Stomach (tissue), 9 donors: ENCODE data around the gene TNRC6C. TPM values are rescaled to one million over a fixed set of nuclear protein-coding genes. Genes with fewer than 3 reads are reported as not detected.

Experiments
- DNase-seq, 2 donors: peaks; one replicate each; pipeline versions ENCODE4 v3.0.0 to v3.0.0-alpha.2; 2013 to 2019
- H3K27ac ChIP-seq, 5 donors: fragments of 200-600 bp in 4 of 5; sonication (generic) in 4 of 5; one replicate each; pipeline ENCODE4 v1.5.1; 2013 to 2019; ENCODE audit warnings: mild to moderate bottlenecking in 1 of 5, moderate library complexity in 1 of 5
- H3K27me3 ChIP-seq, 3 donors: fragments of 200-600 bp; sonication (generic); one replicate each; pipeline ENCODE4 v1.5.1; 2017 to 2019; ENCODE audit warnings: mixed run types in 1 of 3
- H3K36me3 ChIP-seq, 4 donors: fragments of 200-600 bp; sonication (generic); 1 replicate in 3 of 4; 2 replicates in 1 of 4; pipeline ENCODE4 v1.5.1; 2016 to 2019
- H3K4me1 ChIP-seq, 4 donors: fragments of 200-600 bp; sonication (generic); one replicate each; pipeline ENCODE4 v1.5.1; 2016 to 2019
- H3K4me3 ChIP-seq, 4 donors: fragments of 200-600 bp; sonication (generic) in 3 of 4; one replicate each; pipeline ENCODE4 v1.5.1; 2016 to 2019; ENCODE audit warnings: mild to moderate bottlenecking in 1 of 4
- H3K9me3 ChIP-seq, 4 donors: fragments of 200-600 bp; sonication (generic); one replicate each; pipeline ENCODE4 v1.5.1; 2016 to 2019
- EP300 ChIP-seq: sonication (generic); formaldehyde crosslinking; IDR thresholded peaks from one replicate; pipeline ENCODE4 v1.6.1; 2017; ENCODE audit warnings: antibody characterized with exemption
- POLR2A ChIP-seq, 4 donors: fragments of 450-650 bp; IDR thresholded peaks; one replicate each; pipeline ENCODE4 v1.6.1; 2016; ENCODE audit warnings: antibody characterized with exemption in 4 of 4, control low read depth in 2 of 4, mild to moderate bottlenecking in 1 of 4, moderate library complexity in 1 of 4
- POLR2AphosphoS5 ChIP-seq, 3 donors: sonication (generic); formaldehyde crosslinking; IDR thresholded peaks; one replicate each; pipeline ENCODE4 v1.6.1; 2016; ENCODE audit warnings: antibody characterized with exemption in 3 of 3
- WGBS, 5 donors: extraction: QIAGEN DNeasy Blood & Tissue Kit in 3 of 5; methylation state at CpG; one replicate each; pipeline versions ENCODE4 v1.1.5 to v1.1.7; 2013 to 2018; 5-methylcytosine and 5-hydroxymethylcytosine counted together
- intact Hi-C: fragments of 100-400 bp; cut with DNase I; formaldehyde crosslinking; loops from one replicate; pipeline ENCODE4 v1.15.1; 2023; ENCODE audit warnings: low total_unique reads
- polyA plus RNA-seq, 3 donors: library from polyadenylated mRNA; stranded (reverse); fragments of 200-250 nt; gene quantifications; one replicate each; pipeline ENCODE4 v1.2.3, GENCODE V29; 2013
- total RNA-seq, 5 donors: library from RNA; depleted of rRNA; stranded (reverse); fragments of >200 nt; gene quantifications; one replicate each; pipeline versions ENCODE4 v1.1.0 to v1.2.3, GENCODE V29; 2014 to 2016
- TF ChIP-seq, protein P1 (sequence below), 7 experiments: fragments of 450-650 bp in 4 of 7; fragments of 200-600 bp in 3 of 7; sonication (generic) in 3 of 7; IDR thresholded peaks; one replicate each; pipeline ENCODE4 v1.5.1; 2016 to 2019; ENCODE audit warnings: antibody characterized with exemption in 7 of 7, control low read depth in 2 of 7, mild to moderate bottlenecking in 1 of 7
- donor health status: healthy with polysubstance abuse.
- donor health status: Bipolar disorder and iron deficiency.
- donor health status: healthy.

The TNRC6C gene
- total and polyA plus RNA-seq, 8 donors: 0.92 to 64.8 (median 9.6) TPM

DNA sequence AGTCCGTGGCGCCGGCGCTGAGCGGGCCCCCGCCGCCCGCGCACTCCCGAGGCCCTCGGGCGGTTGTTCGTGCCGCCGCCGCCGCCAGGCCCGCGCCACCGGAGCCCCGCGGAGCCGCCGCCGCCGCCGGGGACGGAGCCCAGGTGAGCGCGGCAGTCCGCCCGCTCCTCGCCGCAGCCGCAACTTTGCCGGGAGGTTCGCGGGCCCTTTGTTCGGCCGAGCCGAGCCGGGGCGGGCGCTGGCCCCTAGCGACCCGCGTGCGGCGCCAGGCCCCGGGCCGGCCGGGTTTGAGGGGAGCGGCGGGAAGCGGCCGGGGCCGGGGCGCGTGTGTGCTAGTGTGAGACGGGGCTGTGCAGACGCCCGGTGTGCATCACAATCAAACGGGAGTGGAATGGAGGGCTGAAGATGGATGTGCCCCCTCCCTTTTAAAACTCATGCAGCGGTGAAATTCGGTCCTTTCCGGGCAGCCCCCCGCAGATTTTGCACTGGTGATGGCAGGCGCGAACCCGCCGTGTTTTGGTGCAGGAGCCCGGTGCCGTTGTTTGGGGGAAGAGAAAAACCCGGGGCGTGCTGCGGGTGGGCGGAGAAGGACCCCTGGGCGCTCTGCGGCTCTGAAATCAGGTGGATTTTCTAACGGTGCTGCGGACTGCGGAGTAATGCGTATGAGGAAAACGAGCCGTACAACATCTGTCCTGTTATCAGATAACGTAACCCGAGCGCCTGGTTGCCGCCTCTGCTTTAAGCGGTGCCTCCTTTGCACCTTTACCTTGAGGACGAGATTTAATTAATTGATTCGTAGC, 823 bp downstream of the TNRC6C start:
- peak; percentile 35 to 54 for DNase-seq
- Histone ChIP-seq H3K27me3 (peaks cover 0 to 13% (median 0%) of the 10 kb centered on the region in 3 donors), H3K27ac (peak overlapping the region; percentile 43 to 99 (median 90)), H3K4me3 (peak overlapping the region; percentile 75 to 89 (median 80)), H3K4me1 (peaks cover 23 to 59% (median 51%) of the 10 kb centered on the region in 4 donors), H3K9me3 (no peaks in the 10 kb centered on the region), H3K36me3 (no peaks in the 10 kb centered on the region)
- 0 to 1% (median 1%) methylated on average over 44 to 92 of the region's 92 CpGs for WGBS, 5 donors
- intact Hi-C loops: no loop called here
- TF ChIP-seq EP300 (no peak), POLR2AphosphoS5 (IDR thresholded peaks at IDR 0.05) (no peak), POLR2A (IDR thresholded peaks at IDR 0.05) (no peak)
- TF ChIP-seq, protein P1, sequence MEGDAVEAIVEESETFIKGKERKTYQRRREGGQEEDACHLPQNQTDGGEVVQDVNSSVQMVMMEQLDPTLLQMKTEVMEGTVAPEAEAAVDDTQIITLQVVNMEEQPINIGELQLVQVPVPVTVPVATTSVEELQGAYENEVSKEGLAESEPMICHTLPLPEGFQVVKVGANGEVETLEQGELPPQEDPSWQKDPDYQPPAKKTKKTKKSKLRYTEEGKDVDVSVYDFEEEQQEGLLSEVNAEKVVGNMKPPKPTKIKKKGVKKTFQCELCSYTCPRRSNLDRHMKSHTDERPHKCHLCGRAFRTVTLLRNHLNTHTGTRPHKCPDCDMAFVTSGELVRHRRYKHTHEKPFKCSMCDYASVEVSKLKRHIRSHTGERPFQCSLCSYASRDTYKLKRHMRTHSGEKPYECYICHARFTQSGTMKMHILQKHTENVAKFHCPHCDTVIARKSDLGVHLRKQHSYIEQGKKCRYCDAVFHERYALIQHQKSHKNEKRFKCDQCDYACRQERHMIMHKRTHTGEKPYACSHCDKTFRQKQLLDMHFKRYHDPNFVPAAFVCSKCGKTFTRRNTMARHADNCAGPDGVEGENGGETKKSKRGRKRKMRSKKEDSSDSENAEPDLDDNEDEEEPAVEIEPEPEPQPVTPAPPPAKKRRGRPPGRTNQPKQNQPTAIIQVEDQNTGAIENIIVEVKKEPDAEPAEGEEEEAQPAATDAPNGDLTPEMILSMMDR (IDR thresholded peaks at IDR 0.05): no peak

DNA sequence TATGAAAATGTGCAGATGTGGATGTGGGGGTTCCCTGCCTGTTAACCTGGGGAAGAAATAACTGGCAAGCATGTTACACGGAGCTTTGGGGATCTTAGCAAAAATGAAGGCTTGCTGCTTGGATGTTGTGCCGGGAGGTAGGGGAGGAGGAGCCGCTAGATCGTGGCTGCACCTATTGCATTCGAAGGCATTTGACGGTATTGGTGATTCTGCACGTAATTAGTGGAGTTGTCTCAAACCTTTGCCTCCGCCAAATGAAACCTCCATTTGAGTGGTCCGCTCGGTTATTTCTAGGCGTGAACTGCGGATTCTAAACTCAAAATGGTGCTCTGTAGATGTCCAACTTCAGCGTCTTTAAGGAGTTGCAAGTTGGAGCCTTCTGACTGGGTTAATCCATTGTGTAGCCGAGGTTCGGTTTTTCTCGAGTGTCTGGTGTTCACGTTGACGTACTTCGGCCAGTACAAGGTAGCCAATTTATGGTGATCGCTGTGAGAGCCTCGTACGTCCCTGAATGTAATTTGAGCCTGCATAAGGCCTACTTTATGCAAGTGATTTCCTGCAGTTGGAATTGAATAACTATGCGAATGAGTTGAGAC, 1.5 kb downstream of the TNRC6C start:
- WGBS, 5 donors: 30 to 54% (median 49%) methylated on average over 23 of the region's 23 CpGs
- H3K36me3 ChIP-seq: no peaks in the 10 kb centered on the region
- intact Hi-C loops: no loop called here
- peak overlapping the region; percentile 75 to 89 (median 80) for H3K4me3 ChIP-seq
- DNase-seq: peak in 1 of 2 donors; percentile 48
- no peaks in the 10 kb centered on the region for H3K9me3 ChIP-seq
- peaks cover 0 to 13% (median 0%) of the 10 kb centered on the region in 3 donors for H3K27me3 ChIP-seq
- H3K27ac ChIP-seq: peak overlapping the region in 4 of 5 donors; percentile 43 to 92 (median 70)
- no peak for TF ChIP-seq EP300
- TF ChIP-seq, protein P1 (IDR thresholded peaks at IDR 0.05): no peak
- no peak for TF ChIP-seq POLR2AphosphoS5 (IDR thresholded peaks at IDR 0.05)
- TF ChIP-seq POLR2A (IDR thresholded peaks at IDR 0.05): no peak
- peaks cover 23 to 66% (median 54%) of the 10 kb centered on the region in 4 donors for H3K4me1 ChIP-seq

DNA sequence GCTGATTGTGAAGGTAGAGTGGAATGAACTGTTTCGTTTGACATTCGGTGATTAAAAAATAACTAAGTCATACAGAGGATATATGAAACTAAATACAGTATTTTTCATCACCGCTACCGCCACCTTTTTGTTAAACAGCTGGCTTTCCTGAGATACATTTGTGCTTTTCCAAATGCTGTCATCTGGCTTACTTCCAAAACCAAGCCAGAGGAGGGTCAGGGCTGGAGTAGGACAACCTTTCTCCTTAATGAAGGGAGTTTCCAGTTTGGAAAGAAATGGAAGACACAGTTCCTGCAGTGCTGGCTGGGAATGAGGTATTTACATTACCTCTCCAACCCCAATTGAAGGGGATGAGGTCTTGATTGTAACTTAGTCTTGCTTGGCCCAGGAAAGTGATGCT, 3.2 kb downstream of the TNRC6C start:
- H3K9me3 ChIP-seq: no peaks in the 10 kb centered on the region
- H3K27ac ChIP-seq: no peak overlapping the region
- intact Hi-C loops: no loop called here
- no peak overlapping the region for H3K4me3 ChIP-seq
- peaks cover 23 to 75% (median 56%) of the 10 kb centered on the region in 4 donors for H3K4me1 ChIP-seq
- peaks cover 0 to 8% (median 0%) of the 10 kb centered on the region in 3 donors for H3K27me3 ChIP-seq
- DNase-seq: peak in 1 of 2 donors; percentile 48
- no peaks in the 10 kb centered on the region for H3K36me3 ChIP-seq
- TF ChIP-seq, protein P1 (IDR thresholded peaks at IDR 0.05): no peak
- TF ChIP-seq POLR2A (IDR thresholded peaks at IDR 0.05) (no peak), POLR2AphosphoS5 (IDR thresholded peaks at IDR 0.05) (no peak), EP300 (no peak)
- 74 to 92% (median 84%) methylated on average over 4 of the region's 4 CpGs for whole genome bisulfite sequencing, 5 donors

DNA sequence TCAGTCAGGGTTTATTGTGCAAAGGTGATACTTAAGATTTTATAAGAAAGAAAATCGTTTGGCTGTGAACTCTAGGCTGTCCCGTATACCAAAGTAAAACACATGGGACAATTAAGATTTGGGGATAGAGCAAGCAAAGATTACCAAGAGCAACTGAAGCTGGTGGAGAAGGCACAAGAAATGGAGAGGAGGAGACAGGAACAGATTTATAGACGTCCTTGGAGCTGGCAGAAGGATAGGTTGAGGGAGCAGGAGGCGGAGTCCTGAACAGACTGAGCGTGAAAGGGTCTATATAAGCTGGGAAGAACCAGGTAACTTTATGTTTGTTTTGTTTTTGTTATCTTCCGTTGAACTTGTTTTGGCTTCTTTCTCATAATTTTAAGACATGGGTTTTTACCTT, 3.8 kb downstream of the TNRC6C start:
- no peak for DNase-seq
- H3K27ac ChIP-seq: no peak overlapping the region
- peaks cover 0 to 4% (median 0%) of the 10 kb centered on the region in 3 donors for H3K27me3 ChIP-seq
- intact Hi-C loops: no loop called here
- TF ChIP-seq POLR2AphosphoS5 (IDR thresholded peaks at IDR 0.05): no peak
- TF ChIP-seq, protein P1 (IDR thresholded peaks at IDR 0.05): no peak
- no peak for TF ChIP-seq EP300
- TF ChIP-seq POLR2A (IDR thresholded peaks at IDR 0.05): no peak
- H3K4me1 ChIP-seq: peaks cover 22 to 73% (median 55%) of the 10 kb centered on the region in 4 donors
- 67 to 81% (median 71%) methylated on average over 6 of the region's 6 CpGs for WGBS, 5 donors
- H3K36me3 ChIP-seq: no peaks in the 10 kb centered on the region
- H3K4me3 ChIP-seq: no peak overlapping the region
- H3K9me3 ChIP-seq: no peaks in the 10 kb centered on the region
